ENCODE data around the gene GDPD5.

The GDPD5 gene

DNA sequence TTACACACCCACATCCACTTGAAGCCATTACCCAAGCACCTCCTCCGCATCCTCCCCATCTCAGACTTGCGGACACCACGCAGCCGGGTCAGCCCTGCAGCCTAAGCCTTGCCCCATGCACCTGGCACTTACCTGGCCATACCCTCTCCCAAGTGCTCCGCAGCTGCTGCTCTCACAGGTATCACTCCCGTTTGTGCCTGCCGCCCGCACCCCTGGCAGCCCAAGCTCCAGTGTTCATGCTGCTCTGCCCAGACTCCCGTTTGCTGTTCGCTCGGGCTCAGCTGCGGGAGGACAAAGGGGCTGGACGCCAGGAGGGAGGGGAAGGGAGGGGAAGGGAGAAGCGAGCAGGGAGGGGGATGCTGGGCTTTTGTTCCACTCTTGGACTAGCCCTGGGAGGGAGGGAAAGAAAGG is 92.8 kb downstream of the GDPD5 start, which contains the start of gene KLHL35:
Gene KLHL35, minus strand, starts transcription at position 293 of the 411 bp plus-strand sequence. CDS start 2,574 bp downstream, outside the sequence.
- Histone ChIP-seq H3K36me3 (peaks cover 0 to 5% (median 0%) of the 10 kb centered on the region in 11 experiments; a peak in 2 of 22 replicates), H3K4me1 (peaks cover 0 to 24% (median 10%) of the 10 kb centered on the region in 10 experiments; a peak in 10 of 20 replicates), H4K20me1 (peaks cover 0 to 24% (median 0%) of the 10 kb centered on the region in 11 experiments; a peak in 5 of 22 replicates), H3K9me3 (replicated peaks in 1 of 11) (peaks cover 0 to 16% (median 6%) of the 10 kb centered on the region in 11 experiments; a peak in 13 of 22 replicates), H3K9ac (no peak within 1 kb of the TSS), H3K27ac (no peak within 1 kb of the TSS), H3K27me3 (peaks cover 49 to 63% (median 59%) of the 10 kb centered on the region in 11 experiments), H3K4me2 (no peak within 1 kb of the TSS; a peak in 2 of 22 replicates), H3K4me3 (no peak within 1 kb of the TSS)
- no peak for TF ChIP-seq Cebpa-rat (IDR thresholded peaks at IDR 0.05)

DNA sequence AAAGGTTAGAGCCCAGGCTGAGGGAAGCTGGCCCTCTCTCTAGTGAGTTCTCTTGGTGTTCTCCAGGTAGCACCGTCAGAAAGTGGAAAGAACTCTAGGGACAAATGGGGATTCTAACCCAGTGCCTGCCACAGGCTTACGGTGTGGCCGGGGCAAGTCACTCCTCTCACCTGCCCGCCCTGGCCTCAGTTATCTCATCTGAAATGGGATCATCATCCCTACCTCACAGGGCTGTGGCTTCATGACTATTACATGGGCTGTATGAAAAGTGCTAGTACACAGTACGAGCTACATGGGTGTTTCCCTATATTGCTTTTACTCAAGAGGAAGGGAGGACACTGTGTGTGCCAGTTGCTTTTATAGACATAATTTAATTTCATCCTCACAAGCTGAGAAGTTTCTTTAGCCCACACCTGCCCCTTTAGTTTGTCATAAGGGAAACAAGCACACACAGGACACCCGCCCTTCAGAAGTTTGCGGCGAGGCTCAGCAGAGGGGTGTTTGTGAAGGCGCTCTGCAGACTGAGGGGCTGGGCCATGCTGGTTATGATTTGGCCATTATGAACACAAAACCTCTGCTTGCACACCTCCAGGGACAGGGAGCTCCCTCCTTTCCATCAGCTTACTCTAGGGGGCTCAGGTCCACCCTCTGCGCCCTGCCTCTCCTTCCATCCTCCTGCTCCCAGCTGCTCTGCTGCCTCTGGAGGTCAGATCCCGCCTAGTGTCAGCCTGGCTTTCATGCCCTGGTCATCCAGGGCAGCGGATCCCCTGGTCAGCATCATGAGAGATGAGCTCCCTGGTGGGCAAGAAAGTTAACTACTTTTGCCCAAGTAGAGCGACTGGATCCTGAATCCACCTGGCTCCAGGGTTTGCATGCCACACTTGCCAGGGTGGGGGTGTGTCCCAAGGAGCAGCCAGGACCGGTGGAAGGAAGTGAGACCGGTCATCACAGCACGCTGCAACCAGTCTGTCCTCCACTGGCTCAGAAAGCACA is 93.9 kb downstream of the GDPD5 start:
- TF ChIP-seq Cebpa-rat (IDR thresholded peaks at IDR 0.05) = no peak
- peaks cover 0 to 16% (median 6%) of the 10 kb centered on the region in 11 experiments; a peak in 13 of 22 replicates for H3K9me3 ChIP-seq (replicated peaks in 1 of 11)
- H3K4me2 ChIP-seq = no peak overlapping the region; a peak in 2 of 22 replicates
- H3K27ac ChIP-seq = no peak overlapping the region
- H3K27me3 ChIP-seq = peaks cover 60 to 74% (median 70%) of the 10 kb centered on the region in 11 experiments
- H4K20me1 ChIP-seq = peaks cover 0 to 28% (median under 1%) of the 10 kb centered on the region in 11 experiments; a peak in 6 of 22 replicates
- H3K4me1 ChIP-seq = peaks cover 0 to 24% (median 10%) of the 10 kb centered on the region in 10 experiments; a peak in 10 of 20 replicates
- H3K9ac ChIP-seq = no peak overlapping the region
- H3K4me3 ChIP-seq = no peak overlapping the region
- peaks cover 0 to 4% (median 0%) of the 10 kb centered on the region in 11 experiments; a peak in 2 of 22 replicates for H3K36me3 ChIP-seq

DNA sequence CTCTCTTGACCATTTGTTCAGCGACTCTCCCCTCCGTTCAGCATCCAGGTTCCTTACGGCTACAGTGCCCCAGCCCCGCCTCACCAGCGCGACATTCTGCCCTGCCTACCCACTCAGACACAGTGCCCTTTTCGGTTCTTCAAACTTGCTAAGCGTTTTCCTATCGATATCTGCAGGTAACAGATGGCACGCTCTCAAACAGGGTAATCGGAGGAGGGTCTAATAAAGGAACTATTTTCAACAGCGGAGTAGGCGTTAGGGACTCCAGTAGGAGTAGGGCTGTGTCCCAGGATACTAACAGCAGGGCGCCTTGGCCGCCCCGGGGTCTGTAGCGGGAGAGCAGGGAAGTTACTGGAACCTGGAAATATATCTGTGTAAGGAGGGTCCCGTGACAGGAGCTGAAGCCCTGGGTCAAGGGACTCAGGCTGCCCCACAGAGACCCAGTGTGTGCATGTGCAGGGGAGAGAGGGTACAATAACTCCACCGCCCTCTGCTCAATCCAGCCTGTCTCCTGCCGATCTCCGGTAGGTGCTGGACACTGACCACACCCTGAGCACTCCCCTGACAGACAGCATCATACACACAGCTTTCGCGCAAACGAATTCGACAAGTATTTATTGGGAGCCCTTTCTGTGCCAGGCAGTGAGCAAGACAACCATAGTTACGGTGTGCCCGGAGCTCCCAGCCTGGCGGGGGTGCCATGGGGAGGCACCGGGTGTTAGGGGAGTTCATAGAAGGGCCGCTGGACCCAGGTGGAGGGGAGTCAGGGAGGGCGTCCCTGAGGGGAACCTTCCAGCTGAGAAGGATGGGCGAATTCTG is 94.8 kb downstream of the GDPD5 start:
- H3K9ac ChIP-seq = peak overlapping the region; percentile 38 to 71 (median 63); a peak in 17 of 22 replicates
- H3K36me3 ChIP-seq = peaks cover 0 to 10% (median 0%) of the 10 kb centered on the region in 11 experiments; a peak in 2 of 22 replicates
- no peak for TF ChIP-seq Cebpa-rat (IDR thresholded peaks at IDR 0.05)
- H3K4me1 ChIP-seq = peaks cover 0 to 24% (median 10%) of the 10 kb centered on the region in 10 experiments; a peak in 10 of 20 replicates
- H3K4me2 ChIP-seq = peak overlapping the region; percentile 68 to 90 (median 83)
- H3K9me3 ChIP-seq (replicated peaks in 1 of 11) = peaks cover 0 to 16% (median 6%) of the 10 kb centered on the region in 11 experiments; a peak in 13 of 22 replicates
- peaks cover 0 to 34% (median 4%) of the 10 kb centered on the region in 11 experiments; a peak in 6 of 22 replicates for H4K20me1 ChIP-seq
- peak overlapping the region; percentile 46 to 69 (median 58) for H3K4me3 ChIP-seq
- peaks cover 60 to 76% (median 72%) of the 10 kb centered on the region in 11 experiments for H3K27me3 ChIP-seq
- H3K27ac ChIP-seq = peak overlapping the region in 1 of 11 experiments; percentile 48; a peak in 1 of 22 replicates

DNA sequence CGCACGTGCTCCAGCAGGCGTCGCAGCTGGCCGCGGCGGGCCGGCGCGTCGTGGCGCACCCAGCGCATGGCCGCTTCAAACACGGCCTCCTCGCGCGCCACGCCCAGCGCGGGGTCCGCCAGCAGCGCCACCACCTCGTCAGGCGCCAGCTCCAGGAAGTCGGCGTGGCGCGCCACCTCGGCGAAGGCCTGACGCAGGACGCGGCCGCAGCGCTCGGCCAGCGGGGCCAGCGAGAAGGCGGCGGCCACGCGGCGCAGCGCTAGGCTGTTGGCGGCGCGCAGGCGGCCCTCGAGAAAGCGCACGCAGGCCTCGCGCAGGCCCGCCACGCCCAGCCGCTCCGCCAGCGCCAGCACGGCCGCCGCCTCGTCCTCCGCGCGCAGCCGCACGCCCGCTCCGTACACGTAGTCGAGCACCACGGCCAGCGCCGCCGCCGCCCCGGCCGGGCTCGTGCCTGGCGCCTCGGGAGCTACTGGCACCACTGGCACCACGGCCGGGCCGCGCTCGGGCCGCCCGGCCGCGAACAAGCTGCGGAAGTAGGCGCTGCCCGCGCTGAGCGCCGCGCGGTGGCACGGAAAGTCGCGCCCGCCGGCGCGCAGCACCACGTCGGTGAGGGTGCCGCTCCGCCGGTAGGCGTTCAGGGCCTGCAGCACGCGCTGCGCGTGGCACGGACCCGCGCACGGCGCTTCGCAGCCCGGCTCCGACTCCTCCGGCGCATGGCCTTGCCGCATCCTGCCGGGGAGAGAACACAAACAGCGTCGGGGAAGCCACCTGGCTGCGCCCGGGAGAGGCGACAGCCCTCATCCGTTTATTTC is 95.6 kb downstream of the GDPD5 start:
- H3K36me3 ChIP-seq = peaks cover 0 to 14% (median 6%) of the 10 kb centered on the region in 11 experiments; a peak in 14 of 22 replicates
- peaks cover 60 to 76% (median 72%) of the 10 kb centered on the region in 11 experiments for H3K27me3 ChIP-seq
- peak overlapping the region; percentile 38 to 71 (median 63); a peak in 21 of 22 replicates for H3K9ac ChIP-seq

DNA sequence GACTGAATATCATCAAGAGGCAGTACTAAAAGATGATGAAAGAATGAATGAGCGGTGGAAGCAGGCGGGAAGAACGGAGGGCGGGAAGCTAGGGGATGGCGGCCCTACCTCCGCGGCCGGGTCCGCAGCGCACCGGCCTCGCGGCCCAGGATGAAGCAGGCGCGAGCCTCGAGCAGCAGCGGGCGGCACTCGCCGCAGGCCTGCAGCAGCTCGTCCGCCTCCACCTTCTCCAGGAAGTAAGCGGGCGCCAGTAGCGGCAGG is 96.2 kb downstream of the GDPD5 start:
- peak overlapping the region; percentile 46 to 69 (median 58); a peak in 17 of 20 replicates for H3K4me3 ChIP-seq

More for the DNA sequence above, 95.6 kb downstream of the GDPD5 start:
- H4K20me1 ChIP-seq = peaks cover 0 to 39% (median 4%) of the 10 kb centered on the region in 11 experiments; a peak in 9 of 22 replicates
- peak overlapping the region in 7 of 11 experiments; percentile 18 to 48 (median 37); a peak in 9 of 22 replicates for H3K27ac ChIP-seq
- H3K9me3 ChIP-seq (replicated peaks in 1 of 11) = peaks cover 0 to 16% (median 6%) of the 10 kb centered on the region in 11 experiments; a peak in 13 of 22 replicates
- H3K4me1 ChIP-seq = peaks cover 0 to 24% (median 10%) of the 10 kb centered on the region in 10 experiments; a peak in 10 of 20 replicates
- peak overlapping the region; percentile 68 to 90 (median 83) for H3K4me2 ChIP-seq
- TF ChIP-seq Cebpa-rat (IDR thresholded peaks at IDR 0.05) = no peak
- peak overlapping the region; percentile 46 to 69 (median 58) for H3K4me3 ChIP-seq

DNA sequence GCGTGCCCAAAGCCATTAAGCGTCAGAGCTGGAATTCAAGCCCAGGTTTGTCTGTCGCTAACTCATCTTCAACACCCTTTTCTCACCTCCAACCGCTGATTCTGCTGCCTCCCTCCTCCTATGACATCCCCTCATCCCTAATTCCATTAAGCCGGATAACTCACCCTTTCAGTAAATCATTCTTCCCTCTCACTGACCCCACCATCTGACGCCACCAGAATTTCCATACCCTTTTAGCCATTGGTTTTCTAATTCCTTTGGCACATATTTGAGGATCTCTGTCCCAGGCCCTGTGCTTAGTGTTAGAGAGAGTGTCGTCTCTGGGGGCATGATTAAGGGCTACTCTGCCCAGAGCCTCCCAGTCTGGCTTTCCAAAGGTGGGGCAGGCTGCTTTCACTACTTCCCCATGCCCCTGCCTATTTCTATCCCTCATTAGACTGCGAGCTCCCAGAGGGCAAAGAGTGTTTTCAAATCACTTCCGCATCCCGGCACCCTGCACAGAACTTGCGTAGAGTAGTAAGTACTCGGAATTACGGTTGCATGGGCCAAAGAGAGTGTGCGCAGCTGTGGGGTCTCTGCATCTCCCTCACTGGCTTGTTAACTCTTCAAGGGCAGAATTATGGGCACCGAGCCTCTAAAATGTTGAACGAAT is 96.6 kb downstream of the GDPD5 start:
- no peak overlapping the region for H3K9ac ChIP-seq
- peak overlapping the region; percentile 43 to 90 (median 80); a peak in 17 of 22 replicates for H3K4me2 ChIP-seq
- peaks cover 0 to 41% (median 6%) of the 10 kb centered on the region in 11 experiments; a peak in 11 of 22 replicates for H4K20me1 ChIP-seq
- H3K4me1 ChIP-seq = peaks cover 4 to 24% (median 13%) of the 10 kb centered on the region in 10 experiments; a peak in 13 of 20 replicates
- TF ChIP-seq Cebpa-rat (IDR thresholded peaks at IDR 0.05) = no peak
- H3K4me3 ChIP-seq = peak overlapping the region in 3 of 10 experiments; percentile 50 to 60 (median 60); a peak in 6 of 20 replicates
- peaks cover 60 to 75% (median 72%) of the 10 kb centered on the region in 11 experiments for H3K27me3 ChIP-seq
- H3K27ac ChIP-seq = no peak overlapping the region
- H3K9me3 ChIP-seq (replicated peaks in 1 of 11) = peaks cover 0 to 16% (median 6%) of the 10 kb centered on the region in 11 experiments; a peak in 13 of 22 replicates
- H3K36me3 ChIP-seq = peaks cover 0 to 13% (median 7%) of the 10 kb centered on the region in 11 experiments; a peak in 15 of 22 replicates

More for the DNA sequence above, 96.2 kb downstream of the GDPD5 start:
- peaks cover 60 to 76% (median 72%) of the 10 kb centered on the region in 11 experiments for H3K27me3 ChIP-seq
- peaks cover 0 to 41% (median 4%) of the 10 kb centered on the region in 11 experiments; a peak in 9 of 22 replicates for H4K20me1 ChIP-seq
- H3K27ac ChIP-seq = peak overlapping the region in 4 of 11 experiments; percentile 18 to 48 (median 41); a peak in 4 of 22 replicates
- peaks cover 0 to 16% (median 6%) of the 10 kb centered on the region in 11 experiments; a peak in 13 of 22 replicates for H3K9me3 ChIP-seq (replicated peaks in 1 of 11)
- H3K9ac ChIP-seq = peak overlapping the region in 3 of 11 experiments; percentile 64 to 70 (median 68); a peak in 4 of 22 replicates
- peaks cover 0 to 24% (median 10%) of the 10 kb centered on the region in 10 experiments; a peak in 11 of 20 replicates for H3K4me1 ChIP-seq
- peaks cover 0 to 13% (median 7%) of the 10 kb centered on the region in 11 experiments; a peak in 14 of 22 replicates for H3K36me3 ChIP-seq
- no peak for TF ChIP-seq Cebpa-rat (IDR thresholded peaks at IDR 0.05)
- H3K4me2 ChIP-seq = peak overlapping the region; percentile 68 to 90 (median 83)
